SU-DHL-6 (cell line): ENCODE results near the gene GNB3.

Experiments
- EZH2phosphoT487 ChIP-seq: fragments of 200-600 bp; sonication (generic), shearing (Covaris generic); conservative IDR thresholded peaks from 2 replicates; pipeline ENCODE4 v1.6.1; 2018; ENCODE audit warnings: mild to moderate bottlenecking, antibody characterized with exemption, low read length, moderate library complexity, mixed read lengths
- TF ChIP-seq, protein P1 (sequence below): fragments of 200-600 bp; sonication (generic); IDR thresholded peaks from one replicate; pipeline ENCODE4 v1.5.1; 2017; ENCODE audit warnings: antibody characterized with exemption, mild to moderate bottlenecking, low read length, moderate library complexity; ENCODE audit not compliant: insufficient read depth, poor library complexity, severe bottlenecking

DNA sequence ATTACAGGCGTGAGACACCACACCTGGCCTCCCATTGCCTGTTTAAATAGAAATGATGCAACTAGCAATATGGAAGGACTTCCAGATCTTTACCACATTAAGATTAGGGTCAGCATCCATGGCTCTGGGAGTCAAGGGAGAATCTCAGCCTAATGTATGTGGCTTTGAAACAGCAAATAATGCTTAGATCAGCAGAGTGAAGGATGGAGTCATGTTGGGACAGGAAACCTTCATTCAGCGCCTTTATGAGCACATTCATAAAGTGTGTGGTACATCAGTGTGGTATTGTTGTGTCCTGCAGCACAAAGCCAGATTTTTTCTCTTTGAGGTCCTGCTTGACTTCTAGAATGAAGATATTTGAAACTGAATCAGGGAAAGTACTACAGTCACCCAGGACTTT lies 47.6 kb downstream of the GNB3 start:
- TF ChIP-seq, protein P1, sequence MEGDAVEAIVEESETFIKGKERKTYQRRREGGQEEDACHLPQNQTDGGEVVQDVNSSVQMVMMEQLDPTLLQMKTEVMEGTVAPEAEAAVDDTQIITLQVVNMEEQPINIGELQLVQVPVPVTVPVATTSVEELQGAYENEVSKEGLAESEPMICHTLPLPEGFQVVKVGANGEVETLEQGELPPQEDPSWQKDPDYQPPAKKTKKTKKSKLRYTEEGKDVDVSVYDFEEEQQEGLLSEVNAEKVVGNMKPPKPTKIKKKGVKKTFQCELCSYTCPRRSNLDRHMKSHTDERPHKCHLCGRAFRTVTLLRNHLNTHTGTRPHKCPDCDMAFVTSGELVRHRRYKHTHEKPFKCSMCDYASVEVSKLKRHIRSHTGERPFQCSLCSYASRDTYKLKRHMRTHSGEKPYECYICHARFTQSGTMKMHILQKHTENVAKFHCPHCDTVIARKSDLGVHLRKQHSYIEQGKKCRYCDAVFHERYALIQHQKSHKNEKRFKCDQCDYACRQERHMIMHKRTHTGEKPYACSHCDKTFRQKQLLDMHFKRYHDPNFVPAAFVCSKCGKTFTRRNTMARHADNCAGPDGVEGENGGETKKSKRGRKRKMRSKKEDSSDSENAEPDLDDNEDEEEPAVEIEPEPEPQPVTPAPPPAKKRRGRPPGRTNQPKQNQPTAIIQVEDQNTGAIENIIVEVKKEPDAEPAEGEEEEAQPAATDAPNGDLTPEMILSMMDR = no peak
- TF ChIP-seq EZH2phosphoT487 = no peak
